ENCODE results near the gene HNRNPR.
"Not testable (repeated sequence)": the region's sequence is repeated elsewhere in the genome, so short reads cannot be mapped to it uniquely, and the experiment has no call there.

HNRNPR gene

GRCh38 chr1:23257371-23257770, 86.7 kb downstream of the HNRNPR start:
- DNase-seq (ENCODE audit: low read depth in 2 of 3, low spot score in 2 of 3) = not testable (repeated sequence)
